ENCODE measurements around the gene FAM107B.

The FAM107B gene

DNA sequence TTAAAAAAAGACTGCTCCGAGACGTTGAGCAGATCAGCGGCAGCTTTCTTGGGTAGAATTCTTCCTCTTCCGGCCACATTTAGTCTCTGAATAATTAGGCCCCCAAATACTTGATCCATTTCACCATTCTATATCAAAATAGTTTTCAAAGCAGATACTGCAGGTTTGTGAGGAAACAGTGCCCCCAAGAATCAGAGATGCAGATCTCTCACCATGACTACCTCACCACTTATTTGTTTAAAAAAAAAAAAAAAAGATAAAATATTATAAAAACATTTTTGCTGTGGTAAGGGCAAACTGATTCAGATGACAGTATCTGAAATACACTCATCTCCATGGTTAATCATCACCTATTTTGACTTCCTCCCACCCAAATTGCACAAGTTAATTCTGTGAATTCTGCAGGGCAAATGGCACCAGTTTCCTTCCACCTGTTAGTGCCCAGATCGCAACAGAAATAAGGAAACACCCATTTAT, 210.4 kb downstream of the FAM107B start:
- DNase-seq (ENCODE audit: insufficient read length, low spot score) (no peak), FAIRE-seq (no peak)

DNA sequence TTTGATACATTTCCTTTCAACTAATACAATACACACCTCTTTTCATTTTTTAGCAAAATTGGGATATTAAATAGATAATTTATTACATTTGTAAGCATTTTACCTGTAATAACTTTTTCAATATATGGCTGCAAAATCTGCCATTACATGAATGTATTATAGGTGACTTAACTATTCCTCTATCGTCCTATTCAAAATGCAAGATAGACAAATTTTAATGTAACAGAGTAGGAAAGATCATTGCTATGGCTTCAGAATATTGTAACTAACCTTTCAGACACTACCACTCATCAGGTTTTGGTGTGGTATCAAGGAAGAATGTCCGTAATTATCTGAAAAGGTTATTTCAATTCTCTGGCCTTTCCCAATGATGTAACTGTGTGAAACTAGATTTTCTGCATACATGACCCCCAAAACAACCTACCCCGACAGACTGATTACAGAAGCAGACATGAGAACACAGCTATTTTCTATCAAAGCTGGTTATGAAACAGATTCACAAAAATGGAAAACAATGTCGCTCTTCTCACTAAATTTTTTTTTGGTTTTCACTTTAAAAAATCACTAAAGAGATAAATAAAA, 211.2 kb downstream of the FAM107B start:
- no peak for FAIRE-seq
- no peak for DNase-seq (ENCODE audit: insufficient read length, low spot score)

DNA sequence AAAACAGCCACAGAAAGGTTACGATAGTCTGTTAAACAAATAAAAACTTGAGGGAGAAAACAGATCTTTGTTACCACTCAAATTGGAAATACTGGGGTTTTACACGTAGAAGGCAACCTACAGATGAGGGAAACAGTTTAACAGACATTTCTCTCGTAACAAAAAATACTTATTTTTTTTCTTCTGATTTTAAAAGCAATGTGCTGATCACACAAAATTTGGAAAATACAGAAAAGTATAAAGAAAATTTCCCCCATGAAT, 211.7 kb downstream of the FAM107B start:
- DNase-seq (ENCODE audit: insufficient read length, low spot score) (no peak), FAIRE-seq (no peak)

DNA sequence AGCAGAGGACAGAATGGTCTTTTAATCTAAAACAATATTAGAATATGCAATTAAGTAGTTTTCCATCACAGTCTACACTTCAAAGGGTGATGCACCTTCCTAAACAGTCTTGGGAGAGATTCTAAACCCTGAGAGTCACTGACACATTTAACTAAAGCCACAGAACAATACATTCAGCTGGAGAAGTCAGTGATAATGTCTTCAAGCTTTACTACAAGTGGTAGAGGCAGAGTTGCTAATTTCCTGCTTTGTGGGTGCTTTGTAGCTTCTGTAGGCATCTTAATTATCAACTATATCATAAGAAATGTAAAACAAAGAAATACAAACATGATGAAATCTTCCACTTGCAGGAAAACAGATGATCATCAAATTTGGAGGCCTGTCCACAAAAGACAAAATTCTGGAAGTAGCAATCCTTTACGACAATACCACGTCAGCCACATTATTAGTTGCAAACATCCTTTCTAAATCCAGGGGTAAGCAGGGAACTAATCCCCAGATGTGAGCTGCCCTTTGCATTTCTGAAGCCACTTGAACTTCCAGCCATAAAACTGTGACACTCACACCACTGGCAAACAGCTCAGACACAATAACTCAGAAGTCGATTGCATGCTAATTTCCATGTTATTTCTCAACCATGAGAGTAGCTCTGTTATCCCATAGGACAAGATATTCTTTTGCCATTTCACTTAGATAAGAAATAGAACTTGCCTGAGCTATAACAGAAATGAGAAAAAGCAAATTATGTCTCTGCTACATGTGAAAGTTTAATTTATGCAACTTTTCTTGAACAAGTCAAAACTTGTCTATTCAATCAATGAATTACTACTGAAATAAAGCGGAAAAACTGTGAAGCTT, 212.2 kb downstream of the FAM107B start:
- DNase-seq (ENCODE audit: insufficient read length, low spot score) (no peak), FAIRE-seq (no peak)

DNA sequence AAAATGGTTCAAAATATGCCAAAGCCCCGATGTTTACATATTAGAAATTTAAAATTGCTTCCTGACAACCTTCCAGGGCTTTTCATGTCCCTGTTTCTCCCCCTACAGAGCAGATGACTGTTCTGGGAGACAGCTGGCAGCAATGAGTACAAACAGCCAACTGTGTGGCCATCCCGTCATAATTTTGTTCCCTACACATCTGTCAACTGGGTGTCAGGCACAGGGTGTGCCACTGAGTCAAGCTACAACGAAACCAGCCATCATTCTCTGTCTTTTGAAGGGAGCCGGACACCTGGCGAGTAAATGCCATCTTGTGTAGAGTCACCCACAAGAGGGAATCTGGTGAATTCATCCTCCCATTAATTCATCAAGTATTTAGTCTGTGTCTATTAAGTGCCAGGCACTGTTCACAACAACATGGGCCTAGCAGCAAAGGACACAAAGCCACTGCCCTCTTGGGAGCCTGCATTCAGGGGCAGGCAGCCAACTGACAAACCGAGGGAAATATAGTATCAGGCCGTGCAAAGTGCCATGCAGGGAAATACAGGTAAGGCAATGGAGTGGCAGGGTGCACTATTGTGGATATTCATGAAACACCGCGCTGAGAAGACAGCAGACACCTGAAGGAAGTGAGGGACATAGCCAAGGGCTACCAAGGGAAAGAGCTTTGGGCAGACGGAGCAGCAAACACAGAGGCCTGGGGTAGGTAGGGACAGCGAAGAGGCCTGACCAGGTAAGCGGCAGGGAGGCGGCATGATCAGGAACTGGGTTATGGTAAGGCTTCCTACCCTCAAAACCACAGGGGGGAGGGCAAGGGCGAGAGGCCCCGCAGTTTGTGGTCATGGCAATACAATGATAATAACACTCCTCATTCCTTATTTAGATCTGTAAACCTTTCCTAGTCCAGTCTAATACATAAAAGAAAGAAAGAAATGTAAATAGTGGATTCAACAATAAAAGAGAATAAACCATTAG, 213.6 kb downstream of the FAM107B start:
- no peak for DNase-seq (ENCODE audit: insufficient read length, low spot score)
- FAIRE-seq: no peak

DNA sequence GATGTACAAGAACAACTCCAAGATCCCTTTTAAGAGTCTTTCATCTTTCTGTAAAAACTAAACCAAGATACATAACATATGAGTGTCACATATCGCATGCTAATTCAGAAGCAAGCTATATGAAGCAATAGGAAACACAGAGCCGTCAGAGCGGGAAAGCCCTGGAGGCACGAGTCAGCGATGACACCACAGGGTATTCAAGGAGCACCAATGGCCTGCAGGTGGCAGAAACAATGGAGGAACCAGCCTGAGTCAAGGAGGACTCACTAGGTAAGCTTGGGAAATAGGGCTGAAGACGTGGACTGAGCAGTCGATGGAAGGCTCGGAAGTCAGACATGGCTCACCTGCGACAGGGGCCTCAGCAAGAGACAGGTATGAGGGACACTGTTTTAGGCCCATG, 214.4 kb downstream of the FAM107B start:
- FAIRE-seq (no peak), DNase-seq (ENCODE audit: insufficient read length, low spot score) (peak; percentile 37)

DNA sequence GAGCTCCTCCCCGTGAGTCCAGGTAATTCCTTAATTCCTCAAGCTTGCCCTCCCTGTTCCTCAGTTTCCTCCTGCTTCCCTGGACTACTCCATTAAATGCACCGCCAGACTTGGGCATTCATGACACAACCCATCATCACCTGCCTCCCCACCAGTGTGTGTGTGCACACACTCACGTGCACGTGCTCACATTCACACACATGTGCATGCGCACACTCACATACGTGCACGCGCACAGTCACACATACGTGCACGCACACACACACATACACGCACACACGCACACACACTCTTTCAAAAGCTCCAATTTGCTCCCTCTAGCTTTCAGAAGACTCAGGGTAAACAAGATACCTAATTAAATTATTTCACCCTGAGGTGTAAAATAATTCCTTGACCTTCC, 216.7 kb downstream of the FAM107B start:
- no peak for FAIRE-seq

DNA sequence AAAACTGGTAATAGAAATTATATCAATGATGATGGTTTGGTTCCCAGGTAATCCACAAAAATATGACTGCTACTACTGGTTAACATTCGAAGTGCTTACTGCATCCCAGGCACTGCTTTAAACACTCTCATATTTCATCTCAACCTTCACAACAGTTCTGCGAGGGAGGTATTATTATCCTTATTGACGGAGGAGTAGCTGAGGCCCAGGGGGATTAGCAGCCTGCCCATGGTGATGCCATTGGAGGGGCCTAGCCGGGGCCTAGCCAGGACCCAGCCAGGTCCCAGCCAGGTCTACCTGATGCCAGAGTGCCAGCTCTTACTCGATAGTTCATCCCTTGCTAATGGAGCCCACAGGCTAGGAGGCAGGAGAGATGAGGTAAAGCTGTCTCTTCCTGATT, 217.1 kb downstream of the FAM107B start:
- no peak for FAIRE-seq
- DNase-seq (ENCODE audit: insufficient read length, low spot score): no peak

More for the DNA sequence above, 216.7 kb downstream of the FAM107B start:
- no peak for DNase-seq (ENCODE audit: insufficient read length, low spot score)

DNA sequence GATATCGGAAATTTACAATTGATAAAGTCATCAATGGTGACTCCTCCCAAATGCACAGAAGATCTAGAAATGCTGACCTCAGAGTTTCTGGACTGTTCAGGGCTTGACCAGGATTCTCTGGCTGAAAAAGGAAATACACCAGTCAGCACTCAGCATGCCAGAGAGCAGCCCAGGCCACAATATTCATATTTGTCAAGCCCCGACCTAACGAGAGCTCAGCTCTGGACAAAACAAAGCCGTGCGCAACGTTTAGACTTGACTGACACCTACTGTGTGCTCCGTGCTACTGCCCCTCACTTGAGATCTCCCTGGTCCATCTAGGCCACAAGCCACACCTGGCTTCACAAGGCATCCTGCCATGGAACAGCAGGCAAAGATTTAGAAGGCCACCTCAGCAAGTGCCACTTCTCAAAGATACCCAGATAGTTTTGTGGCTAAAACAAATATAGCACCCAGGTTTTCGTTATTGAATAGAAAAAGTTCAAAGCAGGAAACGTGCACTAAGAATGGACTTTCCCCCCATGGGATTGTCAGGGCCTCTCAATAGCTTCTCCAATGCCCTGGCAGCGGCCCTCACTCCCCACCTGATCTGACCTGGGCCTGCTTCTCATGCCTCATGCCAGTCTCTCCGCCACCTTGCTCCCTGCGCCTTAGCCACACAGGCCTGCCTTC, 218.3 kb downstream of the FAM107B start:
- FAIRE-seq (no peak), DNase-seq (ENCODE audit: insufficient read length, low spot score) (no peak)

DNA sequence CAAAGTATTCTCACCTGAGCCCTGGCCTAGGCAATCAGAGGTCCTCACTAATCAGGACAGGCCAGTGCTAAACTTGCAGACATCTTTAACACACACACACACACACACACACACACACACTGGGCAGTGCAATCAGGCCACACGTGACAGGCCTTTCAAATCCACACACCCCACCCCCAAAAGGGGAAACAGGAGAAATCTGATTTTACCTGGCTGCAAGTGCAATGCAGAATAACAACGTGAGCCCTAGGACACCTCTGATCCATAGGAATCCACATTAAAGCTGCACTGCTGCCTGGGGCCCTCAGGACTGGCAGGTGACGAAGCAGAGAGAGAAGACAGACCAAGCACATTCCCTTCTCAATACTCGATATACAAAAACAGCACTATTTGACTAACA, 218.9 kb downstream of the FAM107B start:
- DNase-seq (ENCODE audit: insufficient read length, low spot score) (no peak), FAIRE-seq (no peak)

DNA sequence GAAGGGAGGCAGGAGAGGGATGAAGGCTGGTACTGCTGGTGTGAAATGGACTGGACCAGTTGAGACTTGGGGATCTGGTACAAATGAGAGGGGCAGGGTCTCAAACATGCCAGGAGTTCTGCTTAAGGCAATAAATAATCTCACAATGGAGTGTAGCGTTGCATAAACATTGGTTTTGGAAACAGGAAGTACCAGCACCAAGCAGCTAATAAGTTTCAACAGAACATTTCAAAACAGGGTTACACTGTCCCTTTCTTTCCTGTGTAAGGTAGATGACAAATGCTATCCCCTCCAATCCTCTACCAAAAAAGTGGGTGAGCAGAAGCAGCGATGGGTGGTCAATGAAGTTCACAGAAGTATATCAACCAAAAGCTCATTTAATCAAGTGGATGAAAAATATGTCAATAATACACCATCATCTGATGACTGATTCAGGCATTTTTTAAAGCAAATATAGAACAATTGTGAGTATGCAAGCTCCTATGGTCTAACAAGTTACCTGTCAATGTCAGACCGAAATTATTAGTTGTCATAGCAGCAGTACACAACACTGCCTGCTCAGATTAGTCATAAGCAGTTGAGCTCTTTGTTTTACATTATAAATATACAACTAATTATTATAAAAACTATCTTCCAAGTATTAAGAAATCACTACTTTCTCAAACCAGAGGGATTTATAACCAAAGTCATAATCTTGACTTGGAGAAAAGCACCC, 220.0 kb downstream of the FAM107B start:
- no peak for FAIRE-seq
- no peak for DNase-seq (ENCODE audit: insufficient read length, low spot score)

DNA sequence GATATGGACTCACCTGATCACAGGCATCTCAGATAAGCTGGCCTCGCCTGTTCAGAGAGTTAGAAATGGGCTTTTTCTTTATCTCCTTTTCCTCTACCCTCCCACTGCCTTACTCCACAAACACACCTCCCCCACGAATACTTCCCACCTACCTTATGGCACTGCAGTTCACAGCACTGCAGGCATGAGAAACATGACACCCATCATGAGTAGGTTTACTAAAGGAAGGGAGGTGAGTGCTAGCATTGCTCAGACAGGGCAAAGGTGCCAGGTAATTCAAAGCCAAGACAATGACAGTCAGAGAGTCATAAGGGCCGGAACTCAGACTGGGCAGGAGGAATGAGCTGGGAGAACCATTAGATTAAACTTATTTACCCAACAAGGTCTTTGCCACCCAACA, 220.6 kb downstream of the FAM107B start:
- FAIRE-seq (no peak), DNase-seq (ENCODE audit: insufficient read length, low spot score) (no peak)

DNA sequence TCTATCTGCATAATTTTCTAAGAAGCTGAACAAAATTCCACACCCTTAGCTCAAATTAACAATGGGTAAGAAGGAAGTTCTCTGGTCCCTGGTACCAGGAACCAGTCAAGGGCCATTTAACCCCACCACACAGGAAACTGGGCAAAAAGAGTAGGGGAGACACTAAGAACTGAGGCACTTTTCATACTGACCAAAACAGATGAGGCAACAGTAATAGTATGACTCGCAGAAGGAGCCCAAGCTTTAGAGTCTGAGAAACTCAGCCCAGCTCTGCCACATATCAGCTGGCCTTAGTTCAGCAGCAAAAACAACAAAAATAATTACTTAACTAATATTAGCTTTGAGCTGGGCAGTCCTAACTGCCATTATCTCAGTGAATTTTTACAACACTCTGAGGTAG, 221.2 kb downstream of the FAM107B start:
- no peak for DNase-seq (ENCODE audit: insufficient read length, low spot score)

DNA sequence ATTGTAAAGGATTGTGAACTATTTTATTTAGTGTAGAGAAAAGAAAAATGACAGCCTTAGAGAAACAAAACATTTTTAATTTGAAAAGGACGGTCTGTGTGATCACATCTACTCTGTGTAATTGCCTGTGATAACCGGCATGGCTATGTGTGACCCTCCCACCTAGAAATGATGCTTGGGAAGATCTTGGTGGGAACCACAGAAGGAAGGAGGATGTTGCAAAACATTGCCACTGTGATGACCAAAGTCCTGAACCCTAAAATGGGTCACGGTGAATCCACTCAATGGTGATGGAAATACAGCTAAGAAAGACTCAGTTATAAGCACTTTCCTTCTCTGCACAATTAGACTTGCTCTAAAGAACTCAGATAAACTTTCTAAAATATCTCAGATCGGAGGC, 222.7 kb downstream of the FAM107B start:
- DNase-seq (ENCODE audit: insufficient read length, low spot score) (no peak), FAIRE-seq (no peak)

More for the DNA sequence above, 221.2 kb downstream of the FAM107B start:
- no peak for FAIRE-seq

DNA sequence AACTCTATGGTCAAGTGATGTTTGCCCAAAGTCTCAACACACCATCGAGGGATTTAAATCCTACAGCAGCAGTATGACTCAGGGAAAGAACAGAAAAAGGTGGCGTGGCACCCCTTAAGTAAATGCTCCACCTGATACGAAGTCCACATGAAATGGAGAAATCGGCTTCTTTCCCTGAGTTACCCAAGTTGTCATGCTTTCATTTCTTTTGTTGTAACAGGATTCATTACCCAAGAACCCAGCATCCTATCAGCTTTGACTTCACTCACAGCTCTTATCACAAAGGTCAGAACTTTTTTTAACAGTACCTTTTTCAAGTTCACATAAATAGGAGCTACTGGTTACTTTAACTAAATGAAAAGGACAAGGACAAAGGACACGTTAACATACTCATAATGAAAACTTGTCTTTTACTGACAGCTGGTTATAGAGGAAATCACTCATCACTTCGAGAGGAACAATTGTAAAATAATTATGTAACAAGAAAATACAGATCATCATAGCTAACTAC, 224.2 kb downstream of the FAM107B start:
- DNase-seq (ENCODE audit: insufficient read length, low spot score): no peak
- no peak for FAIRE-seq

DNA sequence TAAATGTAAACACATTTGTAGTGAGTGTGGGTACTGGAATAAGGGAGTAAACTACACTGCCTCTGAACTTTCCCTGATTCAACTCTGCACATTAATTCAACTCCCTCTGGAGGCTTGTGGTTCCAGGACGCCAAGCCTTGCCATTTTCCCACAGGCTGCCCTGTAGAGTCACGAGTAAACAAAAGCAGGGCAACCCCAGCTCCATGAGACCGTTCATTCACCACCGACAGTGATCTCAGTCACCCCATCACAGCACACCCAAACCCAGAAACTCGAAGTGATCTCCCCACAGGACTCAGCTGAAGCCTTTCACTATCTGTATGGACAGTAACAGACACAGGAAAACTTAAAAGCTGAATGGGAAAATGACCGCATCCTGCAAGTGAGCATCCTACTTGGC, 225.2 kb downstream of the FAM107B start:
- FAIRE-seq (no peak), DNase-seq (ENCODE audit: insufficient read length, low spot score) (no peak)

DNA sequence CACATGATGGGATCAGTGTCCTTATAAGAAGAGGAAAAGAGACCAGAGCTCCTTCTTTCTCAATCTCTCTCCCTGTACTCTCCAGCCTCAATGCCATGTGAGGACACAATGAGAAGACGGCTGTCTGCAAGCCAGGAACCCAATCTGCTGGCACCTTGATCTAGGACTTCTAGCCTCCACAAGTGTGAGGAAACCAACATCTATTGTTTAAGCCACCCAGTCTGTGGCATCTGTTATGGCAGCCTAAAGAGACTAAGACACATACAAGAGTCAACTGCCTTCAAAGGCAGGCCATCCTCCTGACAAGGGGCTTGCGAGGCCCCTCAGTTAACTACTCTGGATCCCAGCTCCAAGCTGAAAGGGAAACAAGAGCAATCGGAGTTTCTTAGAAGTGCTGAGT, 225.7 kb downstream of the FAM107B start:
- FAIRE-seq (no peak), DNase-seq (ENCODE audit: insufficient read length, low spot score) (no peak)

DNA sequence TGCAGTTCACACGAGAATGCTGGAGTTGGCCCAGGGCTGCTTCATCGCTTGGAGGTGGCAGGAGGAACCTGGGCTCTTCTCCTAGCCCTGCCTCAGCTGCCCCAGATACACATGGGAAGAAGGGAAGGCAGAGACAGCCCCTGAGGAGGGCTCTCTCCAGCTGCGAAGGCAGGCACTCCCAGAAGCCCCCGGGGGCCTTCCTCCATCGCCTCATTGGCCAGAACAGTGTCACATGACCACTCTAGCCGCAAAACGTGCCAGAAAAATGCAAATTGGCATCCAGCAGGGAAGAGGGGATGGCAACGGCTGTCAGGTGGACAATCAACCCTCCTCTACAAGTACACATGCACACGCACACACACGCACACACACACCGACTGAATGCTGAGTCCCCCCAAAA, 226.2 kb downstream of the FAM107B start:
- FAIRE-seq (no peak), DNase-seq (ENCODE audit: insufficient read length, low spot score) (no peak)

DNA sequence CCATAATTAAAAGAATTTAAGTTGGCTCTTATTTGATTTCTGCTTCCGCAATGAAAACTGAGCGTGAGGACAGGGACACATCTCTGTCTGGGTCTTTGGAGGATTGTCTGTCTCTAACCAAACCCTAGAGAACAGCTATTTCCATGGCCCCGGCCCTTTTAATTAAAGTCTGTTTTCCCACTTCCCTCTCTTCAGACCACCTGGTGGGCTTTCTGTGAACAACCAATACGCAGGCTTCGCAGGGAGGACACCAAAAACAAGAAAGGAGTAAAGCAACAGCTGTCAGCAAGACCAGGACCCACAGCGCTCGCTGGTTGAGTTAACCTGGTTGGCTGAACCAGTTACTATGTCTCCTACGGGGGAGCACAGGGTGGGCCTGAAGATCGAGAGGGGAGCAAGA, 226.9 kb downstream of the FAM107B start:
- FAIRE-seq: no peak
- DNase-seq (ENCODE audit: insufficient read length, low spot score): no peak

DNA sequence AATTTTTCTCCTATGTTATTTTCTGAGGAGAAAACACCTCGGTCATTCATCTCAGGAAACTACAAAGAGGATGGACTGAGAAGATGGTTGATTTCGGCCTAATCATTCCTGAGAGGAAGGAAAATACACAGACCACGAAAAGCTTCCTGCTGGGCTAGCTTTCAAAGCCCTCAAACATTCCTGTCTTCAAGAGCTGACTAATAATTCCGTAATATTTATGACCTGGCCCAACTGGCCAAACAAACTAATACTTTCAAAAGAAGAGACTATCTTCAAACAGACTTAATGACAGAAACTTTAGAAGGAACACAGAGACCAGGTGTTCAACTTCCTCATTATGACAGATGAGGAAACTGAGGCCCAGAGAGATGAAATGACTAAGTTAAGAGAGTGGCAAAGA, 228.9 kb downstream of the FAM107B start:
- FAIRE-seq (no peak), DNase-seq (ENCODE audit: insufficient read length, low spot score) (peak; percentile 11)
